Stomach (tissue), 9 donors: ENCODE results near the gene TMEM106B. TPM values are rescaled to one million over a fixed set of nuclear protein-coding genes. Genes with fewer than 3 reads are reported as not detected.

Experiments
- DNase-seq, 2 donors: peaks; one replicate each; pipeline versions ENCODE4 v3.0.0 to v3.0.0-alpha.2; 2013 to 2019
- H3K27ac ChIP-seq, 5 donors: fragments of 200-600 bp in 4 of 5; sonication (generic) in 4 of 5; one replicate each; pipeline ENCODE4 v1.5.1; 2013 to 2019; ENCODE audit warnings: mild to moderate bottlenecking in 1 of 5, moderate library complexity in 1 of 5
- H3K27me3 ChIP-seq, 3 donors: fragments of 200-600 bp; sonication (generic); one replicate each; pipeline ENCODE4 v1.5.1; 2017 to 2019; ENCODE audit warnings: mixed run types in 1 of 3
- H3K36me3 ChIP-seq, 4 donors: fragments of 200-600 bp; sonication (generic); 1 replicate in 3 of 4; 2 replicates in 1 of 4; pipeline ENCODE4 v1.5.1; 2016 to 2019
- H3K4me1 ChIP-seq, 4 donors: fragments of 200-600 bp; sonication (generic); one replicate each; pipeline ENCODE4 v1.5.1; 2016 to 2019
- H3K4me3 ChIP-seq, 4 donors: fragments of 200-600 bp; sonication (generic) in 3 of 4; one replicate each; pipeline ENCODE4 v1.5.1; 2016 to 2019; ENCODE audit warnings: mild to moderate bottlenecking in 1 of 4
- H3K9me3 ChIP-seq, 4 donors: fragments of 200-600 bp; sonication (generic); one replicate each; pipeline ENCODE4 v1.5.1; 2016 to 2019
- EP300 ChIP-seq: sonication (generic); formaldehyde crosslinking; IDR thresholded peaks from one replicate; pipeline ENCODE4 v1.6.1; 2017; ENCODE audit warnings: antibody characterized with exemption
- POLR2A ChIP-seq, 4 donors: fragments of 450-650 bp; IDR thresholded peaks; one replicate each; pipeline ENCODE4 v1.6.1; 2016; ENCODE audit warnings: antibody characterized with exemption in 4 of 4, control low read depth in 2 of 4, mild to moderate bottlenecking in 1 of 4, moderate library complexity in 1 of 4
- POLR2AphosphoS5 ChIP-seq, 3 donors: sonication (generic); formaldehyde crosslinking; IDR thresholded peaks; one replicate each; pipeline ENCODE4 v1.6.1; 2016; ENCODE audit warnings: antibody characterized with exemption in 3 of 3
- WGBS, 5 donors: extraction: QIAGEN DNeasy Blood & Tissue Kit in 3 of 5; methylation state at CpG; one replicate each; pipeline versions ENCODE4 v1.1.5 to v1.1.7; 2013 to 2018; 5-methylcytosine and 5-hydroxymethylcytosine counted together
- intact Hi-C: fragments of 100-400 bp; cut with DNase I; formaldehyde crosslinking; loops from one replicate; pipeline ENCODE4 v1.15.1; 2023; ENCODE audit warnings: low total_unique reads
- polyA plus RNA-seq, 3 donors: library from polyadenylated mRNA; stranded (reverse); fragments of 200-250 nt; gene quantifications; one replicate each; pipeline ENCODE4 v1.2.3, GENCODE V29; 2013
- total RNA-seq, 5 donors: library from RNA; depleted of rRNA; stranded (reverse); fragments of >200 nt; gene quantifications; one replicate each; pipeline versions ENCODE4 v1.1.0 to v1.2.3, GENCODE V29; 2014 to 2016
- TF ChIP-seq, protein P1 (sequence below), 7 experiments: fragments of 450-650 bp in 4 of 7; fragments of 200-600 bp in 3 of 7; sonication (generic) in 3 of 7; IDR thresholded peaks; one replicate each; pipeline ENCODE4 v1.5.1; 2016 to 2019; ENCODE audit warnings: antibody characterized with exemption in 7 of 7, control low read depth in 2 of 7, mild to moderate bottlenecking in 1 of 7
- donor health status: healthy with polysubstance abuse.
- donor health status: Bipolar disorder and iron deficiency.
- donor health status: healthy.

Gene TMEM106B
- total and polyA plus RNA-seq, 8 donors = 5.0 to 85.5 (median 18.4) TPM

DNA sequence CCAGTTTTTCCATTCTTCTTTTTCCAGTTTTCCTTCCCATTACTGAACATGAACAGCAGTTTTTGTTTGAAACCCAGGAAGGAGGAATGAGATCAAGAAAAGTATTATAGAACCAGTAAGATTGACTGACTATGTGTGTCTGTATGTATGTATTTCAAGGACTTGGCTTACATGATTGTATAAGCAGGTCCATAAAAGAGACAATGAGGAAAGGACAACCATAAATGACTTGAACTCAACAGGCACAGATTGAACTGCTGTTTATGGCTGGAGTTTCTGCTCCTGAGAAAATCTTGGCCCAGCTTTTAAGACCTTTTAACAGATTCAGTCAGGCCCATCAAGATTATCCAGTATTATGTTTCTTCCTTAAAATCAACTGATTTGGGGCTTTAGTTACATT, 39.1 kb downstream of the TMEM106B start:
- H3K4me3 ChIP-seq = no peak overlapping the region
- DNase-seq = no peak
- TF ChIP-seq, protein P1, sequence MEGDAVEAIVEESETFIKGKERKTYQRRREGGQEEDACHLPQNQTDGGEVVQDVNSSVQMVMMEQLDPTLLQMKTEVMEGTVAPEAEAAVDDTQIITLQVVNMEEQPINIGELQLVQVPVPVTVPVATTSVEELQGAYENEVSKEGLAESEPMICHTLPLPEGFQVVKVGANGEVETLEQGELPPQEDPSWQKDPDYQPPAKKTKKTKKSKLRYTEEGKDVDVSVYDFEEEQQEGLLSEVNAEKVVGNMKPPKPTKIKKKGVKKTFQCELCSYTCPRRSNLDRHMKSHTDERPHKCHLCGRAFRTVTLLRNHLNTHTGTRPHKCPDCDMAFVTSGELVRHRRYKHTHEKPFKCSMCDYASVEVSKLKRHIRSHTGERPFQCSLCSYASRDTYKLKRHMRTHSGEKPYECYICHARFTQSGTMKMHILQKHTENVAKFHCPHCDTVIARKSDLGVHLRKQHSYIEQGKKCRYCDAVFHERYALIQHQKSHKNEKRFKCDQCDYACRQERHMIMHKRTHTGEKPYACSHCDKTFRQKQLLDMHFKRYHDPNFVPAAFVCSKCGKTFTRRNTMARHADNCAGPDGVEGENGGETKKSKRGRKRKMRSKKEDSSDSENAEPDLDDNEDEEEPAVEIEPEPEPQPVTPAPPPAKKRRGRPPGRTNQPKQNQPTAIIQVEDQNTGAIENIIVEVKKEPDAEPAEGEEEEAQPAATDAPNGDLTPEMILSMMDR (IDR thresholded peaks at IDR 0.05) = no peak
- TF ChIP-seq EP300 = no peak
- TF ChIP-seq POLR2AphosphoS5 (IDR thresholded peaks at IDR 0.05) = no peak
- TF ChIP-seq POLR2A (IDR thresholded peaks at IDR 0.05) = no peak
- no peaks in the 10 kb centered on the region for H3K4me1 ChIP-seq
- no peaks in the 10 kb centered on the region for H3K27me3 ChIP-seq
- intact Hi-C loops = no loop called here
- H3K27ac ChIP-seq = no peak overlapping the region
- peaks cover 0 to 5% (median 0%) of the 10 kb centered on the region in 4 donors for H3K9me3 ChIP-seq
- no peaks in the 10 kb centered on the region for H3K36me3 ChIP-seq

DNA sequence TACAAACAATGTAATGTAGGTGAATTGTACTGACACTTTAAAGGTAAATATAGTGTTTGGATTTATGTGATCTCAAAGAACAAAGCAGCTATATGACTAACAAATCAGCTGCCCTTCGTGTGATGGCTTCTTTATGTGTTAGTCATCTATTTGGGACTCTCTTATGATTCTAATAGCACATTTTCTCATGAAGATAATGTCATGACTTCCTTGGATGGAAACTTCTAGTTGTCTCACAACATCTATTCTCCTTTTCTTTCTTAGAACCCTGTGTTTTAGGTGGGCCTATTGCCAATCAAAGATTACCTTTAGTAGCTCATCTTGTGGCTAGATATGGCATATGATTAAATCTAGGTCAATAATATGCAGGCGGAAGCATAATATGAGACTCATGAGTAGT, 45.0 kb downstream of the TMEM106B start:
- no peaks in the 10 kb centered on the region for H3K36me3 ChIP-seq
- no peak overlapping the region for H3K4me3 ChIP-seq
- 52 to 70% (median 63%) methylated on average over 2 of the region's 2 CpGs for WGBS, 5 donors
- H3K27me3 ChIP-seq = no peaks in the 10 kb centered on the region
- TF ChIP-seq, protein P1 (IDR thresholded peaks at IDR 0.05) = no peak
- no peak for TF ChIP-seq POLR2AphosphoS5 (IDR thresholded peaks at IDR 0.05)
- no peak for TF ChIP-seq EP300
- no peak for TF ChIP-seq POLR2A (IDR thresholded peaks at IDR 0.05)
- peaks cover 0 to 4% (median 0%) of the 10 kb centered on the region in 4 donors for H3K4me1 ChIP-seq
- no peak overlapping the region for H3K27ac ChIP-seq
- DNase-seq = no peak
- intact Hi-C loops = no loop called here
- H3K9me3 ChIP-seq = peaks cover 0 to 5% (median 0%) of the 10 kb centered on the region in 4 donors

DNA sequence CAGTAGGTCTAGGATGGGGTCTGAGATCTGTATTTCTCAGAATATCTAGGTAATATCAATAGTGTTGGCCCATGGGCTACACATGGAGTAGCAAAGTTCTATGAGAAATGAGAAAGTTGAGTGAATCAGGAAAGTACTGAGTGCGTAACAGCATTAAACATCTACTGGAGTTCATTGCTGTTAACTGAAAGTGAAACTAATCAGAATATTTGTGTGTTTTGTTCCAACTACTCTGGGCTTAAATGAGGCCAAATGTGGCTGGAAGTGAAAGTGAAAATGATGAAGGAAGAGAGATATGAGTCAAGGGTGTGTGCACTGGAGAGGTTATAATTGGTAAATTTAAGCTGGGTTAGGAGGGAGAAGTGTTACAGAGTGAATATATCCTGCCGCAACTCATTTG, 46.5 kb downstream of the TMEM106B start:
- 62 to 72% (median 68%) methylated on average over 2 of the region's 2 CpGs for WGBS, 5 donors
- H3K36me3 ChIP-seq = no peaks in the 10 kb centered on the region
- peak overlapping the region in 1 of 5 donors; percentile 65 for H3K27ac ChIP-seq
- intact Hi-C loops = no loop called here
- no peaks in the 10 kb centered on the region for H3K27me3 ChIP-seq
- TF ChIP-seq POLR2AphosphoS5 (IDR thresholded peaks at IDR 0.05) = peak in 1 of 3 donors; percentile 21
- no peak for TF ChIP-seq EP300
- TF ChIP-seq POLR2A (IDR thresholded peaks at IDR 0.05) = no peak
- peaks cover 0 to 4% (median 0%) of the 10 kb centered on the region in 4 donors for H3K4me1 ChIP-seq
- no peaks in the 10 kb centered on the region for H3K9me3 ChIP-seq
- H3K4me3 ChIP-seq = peak overlapping the region in 1 of 4 donors; percentile 4
- DNase-seq = peak in 1 of 2 donors; percentile 71

DNA sequence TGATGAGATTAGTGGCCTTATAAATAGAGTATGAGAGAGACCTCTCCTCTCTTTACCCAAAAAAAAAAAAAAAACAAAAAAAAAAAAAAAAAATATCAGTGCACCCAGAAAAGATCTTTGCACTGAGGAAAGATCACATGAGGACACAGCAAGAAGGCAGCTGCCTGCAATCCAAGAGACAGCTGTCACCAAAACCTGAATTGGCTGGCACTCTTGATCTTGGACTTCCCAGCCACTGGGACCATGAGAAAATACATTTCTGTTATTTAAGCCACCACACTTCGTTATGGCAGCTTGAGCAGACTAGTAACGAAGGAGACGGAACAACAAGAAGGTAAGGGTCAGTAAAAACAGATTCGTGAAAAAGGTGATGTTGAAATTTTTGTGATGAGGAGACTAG, 47.0 kb downstream of the TMEM106B start:
- no peaks in the 10 kb centered on the region for H3K9me3 ChIP-seq
- WGBS, 5 donors = 93 to 99% (median 95%) methylated on average over 4 of the region's 4 CpGs

DNA sequence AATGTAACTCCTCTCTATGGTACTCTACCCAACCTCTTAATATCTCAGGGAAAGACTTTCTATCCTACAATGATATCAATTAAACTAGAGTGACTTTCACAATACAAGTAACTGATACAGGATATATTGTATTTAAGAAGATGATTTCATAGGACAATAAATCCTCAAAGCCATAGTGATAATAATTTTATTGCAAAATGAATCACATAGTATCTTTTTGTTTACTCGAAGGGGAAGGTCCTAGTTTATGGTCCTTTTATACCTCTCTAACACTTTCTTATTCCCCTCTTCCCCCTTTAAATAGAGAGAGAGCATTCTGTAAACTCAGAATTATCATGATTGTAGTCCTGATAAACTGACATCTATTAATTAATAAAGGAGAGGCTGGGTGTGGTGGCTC, 56.4 kb downstream of the TMEM106B start:
- intact Hi-C loops = no loop called here
- H3K9me3 ChIP-seq = no peaks in the 10 kb centered on the region
- TF ChIP-seq POLR2AphosphoS5 (IDR thresholded peaks at IDR 0.05) (no peak), POLR2A (IDR thresholded peaks at IDR 0.05) (no peak), EP300 (no peak)
- TF ChIP-seq, protein P1 (IDR thresholded peaks at IDR 0.05) = no peak
- no peak overlapping the region for H3K27ac ChIP-seq
- no peaks in the 10 kb centered on the region for H3K4me1 ChIP-seq
- 81 to 98% (median 93%) methylated on average over 1 of the region's 1 CpG for WGBS, 5 donors
- DNase-seq = no peak
- no peaks in the 10 kb centered on the region for H3K27me3 ChIP-seq
- H3K36me3 ChIP-seq = no peaks in the 10 kb centered on the region
- H3K4me3 ChIP-seq = no peak overlapping the region

More for the DNA sequence above, 47.0 kb downstream of the TMEM106B start:
- no peak for TF ChIP-seq EP300
- no peak for TF ChIP-seq POLR2AphosphoS5 (IDR thresholded peaks at IDR 0.05)
- TF ChIP-seq, protein P1 (IDR thresholded peaks at IDR 0.05) = no peak
- TF ChIP-seq POLR2A (IDR thresholded peaks at IDR 0.05) = no peak
- no peaks in the 10 kb centered on the region for H3K36me3 ChIP-seq
- peak overlapping the region in 1 of 4 donors; percentile 4 for H3K4me3 ChIP-seq
- no peaks in the 10 kb centered on the region for H3K27me3 ChIP-seq
- intact Hi-C loops = no loop called here
- peaks cover 0 to 4% (median 0%) of the 10 kb centered on the region in 4 donors for H3K4me1 ChIP-seq
- no peak for DNase-seq
- H3K27ac ChIP-seq = peak overlapping the region in 1 of 5 donors; percentile 23
